ENCODE results near the gene ARF5. TPM values are rescaled to one million over a fixed set of nuclear protein-coding genes. Genes with fewer than 3 reads are reported as not detected.

The ARF5 gene
- total and polyA plus RNA-seq, 2 experiments from 2014 or later = 207 to 263 TPM

DNA sequence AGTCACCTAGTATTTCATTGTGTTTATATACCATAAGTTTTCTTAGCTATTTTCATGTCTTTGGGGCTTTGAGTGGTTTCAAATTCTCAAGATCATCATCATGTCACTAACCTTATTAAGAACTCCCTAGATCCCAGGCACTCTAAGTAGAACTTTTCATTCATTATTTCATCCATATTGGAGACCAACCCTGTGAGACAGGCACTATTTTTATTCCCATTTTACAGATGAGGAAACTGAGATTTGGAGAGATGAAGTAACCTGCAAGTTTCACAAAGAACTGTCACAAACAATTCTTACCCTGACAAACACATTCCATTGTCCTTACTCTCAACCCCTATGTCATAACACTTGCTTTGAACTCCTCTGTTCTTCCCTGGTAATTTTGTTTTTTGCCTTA lies 50.0 kb downstream of the ARF5 start:
- TF ChIP-seq EZH2 (IDR thresholded peaks at IDR 0.05; ENCODE audit: insufficient read depth, poor library complexity, severe bottlenecking) = no peak
- TF ChIP-seq EZH2phosphoT487 (IDR thresholded peaks at IDR 0.05; ENCODE audit: insufficient read depth, low read depth) = no peak
- no peaks in the 10 kb centered on the region for H3K27me3 ChIP-seq (replicated peaks; ENCODE audit: insufficient read depth)
- in situ Hi-C loops (cut with MboI) = no loop called here

More for the DNA sequence above, 50.0 kb downstream of the ARF5 start:
- H3K9me2 ChIP-seq (ENCODE audit: insufficient read depth) = no peaks in the 10 kb centered on the region
- no peaks in the 10 kb centered on the region for H3K9me3 ChIP-seq (ENCODE audit: low read depth)
- no peak overlapping the region for H3K4me3 ChIP-seq
- H4K20me1 ChIP-seq (ENCODE audit: insufficient read depth) = no peaks in the 10 kb centered on the region
- H3F3A ChIP-seq (ENCODE audit: insufficient read depth) = peaks cover 17% of the 10 kb centered on the region; the same call in 1 of the 2 replicates
- H2AFZ ChIP-seq = no peak overlapping the region
- H3K79me2 ChIP-seq (ENCODE audit: insufficient read depth) = no peaks in the 10 kb centered on the region
- H3K4me2 ChIP-seq (ENCODE audit: unreplicated experiment) = no peak overlapping the region
- no peaks in the 10 kb centered on the region for H3K36me3 ChIP-seq (ENCODE audit: low read depth)
- peaks cover 24% of the 10 kb centered on the region for H3K4me1 ChIP-seq (ENCODE audit: insufficient read depth)
- no peak overlapping the region for H3K9ac ChIP-seq
- no peak for DNase-seq
- no peak overlapping the region for H3K27ac ChIP-seq

Other genes with a start within 250 kb of the ARF5 start
- gene ZNF800, start 195.7 kb upstream of the ARF5 start, total RNA-seq (2014; rRNA removed; shearing (Covaris generic)) = 16.9 and 19.9 TPM in 2 replicates
- 20.3 and 20.8 TPM in 2 replicates for gene ZNF800, start 195.7 kb upstream of the ARF5 start, polyA plus RNA-seq (2016; fragmentation: Nextera tagmentation; extraction: Ambion mirVana)
- 17.9 and 19.5 TPM in 2 replicates for gene GCC1, start 2.8 kb upstream of the ARF5 start, total RNA-seq (2014; rRNA removed; shearing (Covaris generic))
- 13.8 TPM in 2 replicates for gene GCC1, start 2.8 kb upstream of the ARF5 start, polyA plus RNA-seq (2016; fragmentation: Nextera tagmentation; extraction: Ambion mirVana)
- 3.8 TPM in 1 of 2 replicates, not detected in the other for gene FSCN3, start 5.3 kb downstream of the ARF5 start, total RNA-seq (2014; rRNA removed; shearing (Covaris generic))
- gene FSCN3, start 5.3 kb downstream of the ARF5 start, polyA plus RNA-seq (2016; fragmentation: Nextera tagmentation; extraction: Ambion mirVana) = not detected in 2 replicates
- gene PAX4, start 29.7 kb downstream of the ARF5 start, total RNA-seq (2014; rRNA removed; shearing (Covaris generic)) = not detected in 2 replicates
- not detected in 2 replicates for gene PAX4, start 29.7 kb downstream of the ARF5 start, polyA plus RNA-seq (2016; fragmentation: Nextera tagmentation; extraction: Ambion mirVana)
- 174 and 184 TPM in 2 replicates for gene SND1, start 63.8 kb downstream of the ARF5 start, total RNA-seq (2014; rRNA removed; shearing (Covaris generic))
- 128 and 137 TPM in 2 replicates for gene SND1, start 63.8 kb downstream of the ARF5 start, polyA plus RNA-seq (2016; fragmentation: Nextera tagmentation; extraction: Ambion mirVana)